ENCODE data around the gene PLXNB2.

DNA sequence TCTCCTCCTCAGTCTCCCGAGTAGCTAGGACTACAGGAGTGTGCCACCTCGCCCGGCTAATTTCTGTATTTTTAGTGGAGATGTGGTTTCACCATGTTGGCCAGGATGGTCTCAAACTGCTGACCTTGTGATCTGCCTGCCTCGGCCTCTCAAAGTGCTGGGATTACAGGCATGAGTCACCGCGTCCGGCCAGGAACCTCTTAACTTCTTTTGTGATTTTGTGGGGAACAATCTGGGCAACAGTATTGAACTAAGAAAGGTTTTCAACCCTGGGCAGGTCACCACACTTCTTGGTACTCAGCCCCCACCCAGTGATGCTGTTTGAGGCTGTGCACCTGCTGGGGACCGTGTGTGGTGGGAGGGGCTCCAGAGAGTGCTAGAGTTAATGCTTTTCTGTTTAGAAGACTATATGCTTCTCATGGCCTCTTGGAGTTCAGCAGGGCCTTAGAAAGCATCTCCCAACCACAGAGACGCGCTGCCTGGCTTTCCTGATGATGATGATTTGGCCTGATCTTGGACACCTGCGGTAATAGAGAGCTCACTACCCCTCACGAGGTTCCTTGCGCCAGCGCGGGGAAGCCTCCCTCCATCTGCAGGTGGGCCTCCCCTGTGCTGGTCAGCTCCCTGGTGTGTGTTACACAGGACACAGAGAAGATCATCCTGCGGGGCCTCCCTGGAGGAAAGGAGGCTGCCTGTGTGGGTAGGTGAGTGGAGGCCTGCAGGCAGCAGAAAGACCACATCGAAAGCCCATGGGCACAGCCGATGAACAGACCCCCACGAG is 18.2 kb upstream of the PLXNB2 start:
- TF ChIP-seq, protein P1, sequence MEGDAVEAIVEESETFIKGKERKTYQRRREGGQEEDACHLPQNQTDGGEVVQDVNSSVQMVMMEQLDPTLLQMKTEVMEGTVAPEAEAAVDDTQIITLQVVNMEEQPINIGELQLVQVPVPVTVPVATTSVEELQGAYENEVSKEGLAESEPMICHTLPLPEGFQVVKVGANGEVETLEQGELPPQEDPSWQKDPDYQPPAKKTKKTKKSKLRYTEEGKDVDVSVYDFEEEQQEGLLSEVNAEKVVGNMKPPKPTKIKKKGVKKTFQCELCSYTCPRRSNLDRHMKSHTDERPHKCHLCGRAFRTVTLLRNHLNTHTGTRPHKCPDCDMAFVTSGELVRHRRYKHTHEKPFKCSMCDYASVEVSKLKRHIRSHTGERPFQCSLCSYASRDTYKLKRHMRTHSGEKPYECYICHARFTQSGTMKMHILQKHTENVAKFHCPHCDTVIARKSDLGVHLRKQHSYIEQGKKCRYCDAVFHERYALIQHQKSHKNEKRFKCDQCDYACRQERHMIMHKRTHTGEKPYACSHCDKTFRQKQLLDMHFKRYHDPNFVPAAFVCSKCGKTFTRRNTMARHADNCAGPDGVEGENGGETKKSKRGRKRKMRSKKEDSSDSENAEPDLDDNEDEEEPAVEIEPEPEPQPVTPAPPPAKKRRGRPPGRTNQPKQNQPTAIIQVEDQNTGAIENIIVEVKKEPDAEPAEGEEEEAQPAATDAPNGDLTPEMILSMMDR (IDR thresholded peaks at IDR 0.05 in 2 of 3, conservative IDR thresholded peaks at IDR 0.05 in 1 of 3; ENCODE audit: borderline replicate concordance in 1 of 3, insufficient read depth in 1 of 3, low read depth in 2 of 3, low read length in 2 of 3), result no peak
- TF ChIP-seq, protein P2, sequence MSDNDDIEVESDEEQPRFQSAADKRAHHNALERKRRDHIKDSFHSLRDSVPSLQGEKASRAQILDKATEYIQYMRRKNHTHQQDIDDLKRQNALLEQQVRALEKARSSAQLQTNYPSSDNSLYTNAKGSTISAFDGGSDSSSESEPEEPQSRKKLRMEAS (IDR thresholded peaks at IDR 0.05), result no peak
- no peak for TF ChIP-seq CEBPB (IDR thresholded peaks at IDR 0.05; ENCODE audit: low read depth)
- no peak for TF ChIP-seq EZH2 (IDR thresholded peaks at IDR 0.05)
- TF ChIP-seq SRF (IDR thresholded peaks at IDR 0.05; ENCODE audit: low read depth), result no peak
